Naive thymus-derived CD4-positive, alpha-beta T cell (primary cell): ENCODE results near the gene BROX. TPM values are rescaled to one million over a fixed set of nuclear protein-coding genes. Genes with fewer than 3 reads are reported as not detected.
"Not testable (repeated sequence)": the region's sequence is repeated elsewhere in the genome, so short reads cannot be mapped to it uniquely, and the experiment has no call there.

Experiments used
- ATAC-seq: fragments of 150-1000 bp; cut with Tn5 transposase; 2 replicates; pipeline ENCODE4 v1.10.0; 2021; ENCODE audit warnings: mild to moderate bottlenecking, moderate library complexity
- CTCF ChIA-PET: fragments of 350-600 bp; sonication (Branson Sonifier 250); formaldehyde crosslinking; loops from one replicate; lab custom pipeline; 2021; ENCODE audit warnings: antibody characterized with exemption; lab: Charles Lee
- POLR2A ChIA-PET: fragments of 350-600 bp; sonication (Branson Sonifier 250); formaldehyde crosslinking; loops from one replicate; lab custom pipeline; 2021; ENCODE audit warnings: antibody characterized with exemption, inconsistent platforms; lab: Charles Lee
- DNase-seq, 9 donors: peaks; one replicate each; pipeline versions ENCODE4 v3.0.0 to v3.0.0-alpha.2; 2020 to 2022; ENCODE audit warnings: mixed read lengths in 1 of 9
- H3K27ac ChIP-seq: one replicate; pipeline ENCODE4 v1.7.0; 2013; ENCODE audit warnings: mild to moderate bottlenecking, low read depth, low read length, moderate library complexity
- H3K27me3 ChIP-seq, 2 donors: one replicate each; pipeline ENCODE4 v1.7.0; 2013; ENCODE audit warnings: low read length in 2 of 2, mild to moderate bottlenecking in 2 of 2, moderate library complexity in 2 of 2; ENCODE audit not compliant: control insufficient read depth in 2 of 2, insufficient read depth in 2 of 2
- H3K36me3 ChIP-seq, 3 experiments: 1 replicate in 2 of 3; 2 replicates in 1 of 3; pipeline ENCODE4 v1.7.0; 2013; ENCODE audit warnings: low read length in 3 of 3, mild to moderate bottlenecking in 3 of 3, moderate library complexity in 1 of 3; ENCODE audit not compliant: insufficient read depth in 3 of 3, control insufficient read depth in 2 of 3
- H3K4me1 ChIP-seq, 2 donors: one replicate each; pipeline ENCODE4 v1.7.0; 2013; ENCODE audit warnings: low read length in 2 of 2, mild to moderate bottlenecking in 2 of 2, moderate library complexity in 1 of 2; ENCODE audit not compliant: control insufficient read depth in 2 of 2, insufficient read depth in 2 of 2
- H3K4me3 ChIP-seq: 2 replicates; pipeline ENCODE4 v1.7.0; 2013; ENCODE audit warnings: mild to moderate bottlenecking, low read length
- H3K9me3 ChIP-seq, 3 experiments: 1 replicate in 2 of 3; 2 replicates in 1 of 3; pipeline ENCODE4 v1.7.0; 2013; ENCODE audit warnings: low read length in 3 of 3; ENCODE audit not compliant: control insufficient read depth in 2 of 3
- H3K27ac Mint-ChIP-seq, 9 donors: one replicate each; pipeline ENCODE4 v1.8.0; 2020 to 2022; ENCODE audit warnings: mixed read lengths in 9 of 9, mild to moderate bottlenecking in 8 of 9, moderate library complexity in 5 of 9, inconsistent platforms in 2 of 9
- H3K27me3 Mint-ChIP-seq, 5 donors: one replicate each; pipeline ENCODE4 v1.8.0; 2021 to 2022; ENCODE audit warnings: mixed read lengths in 5 of 5, mild to moderate bottlenecking in 1 of 5
- H3K36me3 Mint-ChIP-seq, 5 donors: one replicate each; pipeline ENCODE4 v1.8.0; 2020 to 2022; ENCODE audit warnings: mixed read lengths in 5 of 5, mild to moderate bottlenecking in 3 of 5, inconsistent platforms in 1 of 5
- H3K4me1 Mint-ChIP-seq, 7 donors: one replicate each; pipeline ENCODE4 v1.8.0; 2020 to 2022; ENCODE audit warnings: mixed read lengths in 7 of 7, mild to moderate bottlenecking in 3 of 7, inconsistent platforms in 1 of 7
- H3K4me3 Mint-ChIP-seq, 10 donors: one replicate each; pipeline ENCODE4 v1.8.0; 2020 to 2022; ENCODE audit warnings: mild to moderate bottlenecking in 10 of 10, mixed read lengths in 10 of 10, moderate library complexity in 6 of 10, inconsistent platforms in 2 of 10
- H3K9me3 Mint-ChIP-seq, 11 donors: one replicate each; pipeline ENCODE4 v1.8.0; 2020 to 2022; ENCODE audit warnings: mixed read lengths in 11 of 11, mild to moderate bottlenecking in 4 of 11, inconsistent platforms in 1 of 11, moderate library complexity in 1 of 11
- intact Hi-C, 2 donors: fragments of 100-400 bp; cut with micrococcal nuclease; formaldehyde crosslinking; loops; one replicate each; pipeline ENCODE4 v1.15.1; 2023
- polyA plus RNA-seq, 2 donors: library from polyadenylated mRNA; unstranded; fragments of 300-500 nt; fragmentation: Illumina TruSeq; gene quantifications; one replicate each; pipeline ENCODE4 v1.2.3, GENCODE V29; 2021
- total RNA-seq, 6 experiments: library from RNA in 5 of 6; stranded (reverse) in 5 of 6; gene quantifications; 1 replicate in 5 of 6; 2 replicates in 1 of 6; pipeline ENCODE4 v1.2.3 and lab custom pipeline; 2021 to 2026

The BROX gene
- total and polyA plus RNA-seq, 7 experiments from 2014 or later = 12.7 to 58.3 (median 48.8) TPM

GRCh38 chr1:222761083-222761482, 48.7 kb downstream of the BROX start:
- H3K4me3 Mint-ChIP-seq = no peak overlapping the region
- no peak for ATAC-seq
- Histone ChIP-seq H3K27ac (no peak overlapping the region), H3K4me3 (no peak overlapping the region), H3K36me3 (no peaks in the 10 kb centered on the region), H3K9me3 (no peaks in the 10 kb centered on the region), H3K27me3 (no peaks in the 10 kb centered on the region), H3K4me1 (no peaks in the 10 kb centered on the region)
- intact Hi-C loops = no loop called here
- H3K36me3 Mint-ChIP-seq = peaks cover 0 to 9% (median 0%) of the 10 kb centered on the region in 5 donors
- H3K27me3 Mint-ChIP-seq = peaks cover 5 to 18% (median 15%) of the 10 kb centered on the region in 5 donors
- ChIA-PET POLR2A (no interaction called here), CTCF (no interaction called here)
- no peak for DNase-seq
- no peaks in the 10 kb centered on the region for H3K4me1 Mint-ChIP-seq
- H3K27ac Mint-ChIP-seq = no peak overlapping the region
- peaks cover 2 to 13% (median 5%) of the 10 kb centered on the region in 11 donors for H3K9me3 Mint-ChIP-seq

GRCh38 chr1:222762178-222762577, 49.8 kb downstream of the BROX start:
- POLR2A ChIA-PET, H3K9me3 ChIP-seq, DNase-seq, H3K4me1 Mint-ChIP-seq, H3K4me3 Mint-ChIP-seq, ATAC-seq, CTCF ChIA-PET, H3K27ac Mint-ChIP-seq, H3K36me3 ChIP-seq, H3K27me3 ChIP-seq, H3K27ac ChIP-seq, intact Hi-C loops, H3K4me1 ChIP-seq, H3K36me3 Mint-ChIP-seq, H3K4me3 ChIP-seq: not testable (repeated sequence)
- Mint-ChIP-seq H3K9me3 (peaks cover 2 to 14% (median 5%) of the 10 kb centered on the region in 11 donors), H3K27me3 (peaks cover 5 to 17% (median 11%) of the 10 kb centered on the region in 5 donors)

- H3K36me3 Mint-ChIP-seq = peaks cover 0 to 15% (median 6%) of the 10 kb centered on the region in 5 donors
- no peaks in the 10 kb centered on the region for H3K27me3 ChIP-seq
- intact Hi-C loops = no loop called here
- no peak overlapping the region for H3K4me3 Mint-ChIP-seq
- H3K9me3 ChIP-seq = peaks cover 0 to 9% (median 0%) of the 10 kb centered on the region in 3 experiments
- no peak for DNase-seq
- peaks cover 2 to 19% (median 10%) of the 10 kb centered on the region in 5 donors for H3K27me3 Mint-ChIP-seq
- ChIA-PET CTCF (no interaction called here), POLR2A (no interaction called here)
- H3K27ac Mint-ChIP-seq = no peak overlapping the region
- no peak overlapping the region for H3K27ac ChIP-seq
- H3K4me3 ChIP-seq = no peak overlapping the region
- H3K4me1 ChIP-seq = no peaks in the 10 kb centered on the region
- H3K36me3 ChIP-seq = no peaks in the 10 kb centered on the region
- H3K9me3 Mint-ChIP-seq = peaks cover 11 to 34% (median 17%) of the 10 kb centered on the region in 11 donors
- no peak for ATAC-seq
- peaks cover 0 to 15% (median 6%) of the 10 kb centered on the region in 7 donors for H3K4me1 Mint-ChIP-seq
These were observed 54.8 kb downstream of the BROX start for GRCh38 chr1:222767152-222767571.

GRCh38 chr1:222768592-222768991, 56.2 kb downstream of the BROX start:
- Mint-ChIP-seq H3K27me3 (peaks cover 4 to 18% (median 8%) of the 10 kb centered on the region in 5 donors), H3K4me1 (peaks cover 11 to 27% (median 17%) of the 10 kb centered on the region in 7 donors), H3K36me3 (peaks cover 0 to 15% (median 6%) of the 10 kb centered on the region in 5 donors), H3K4me3 (no peak overlapping the region), H3K27ac (peak overlapping the region in 1 of 9 donors; percentile 64), H3K9me3 (peaks cover 11 to 34% (median 15%) of the 10 kb centered on the region in 11 donors)
- Histone ChIP-seq H3K27ac (no peak overlapping the region), H3K4me3 (no peak overlapping the region), H3K27me3 (no peaks in the 10 kb centered on the region), H3K4me1 (peaks cover 0 to 8% of the 10 kb centered on the region in 2 donors), H3K36me3 (no peaks in the 10 kb centered on the region), H3K9me3 (peaks cover 0 to 9% (median 0%) of the 10 kb centered on the region in 3 experiments)
- intact Hi-C loops = no loop called here
- ATAC-seq (no peak), DNase-seq (no peak)
- ChIA-PET POLR2A (no interaction called here), CTCF (no interaction called here)

GRCh38 chr1:222769181-222769580, 56.8 kb downstream of the BROX start:
- Histone ChIP-seq H3K4me1 (peaks cover 0 to 8% of the 10 kb centered on the region in 2 donors), H3K4me3 (no peak overlapping the region), H3K9me3 (peaks cover 0 to 9% (median 0%) of the 10 kb centered on the region in 3 experiments), H3K27me3 (no peaks in the 10 kb centered on the region), H3K27ac (no peak overlapping the region), H3K36me3 (no peaks in the 10 kb centered on the region)
- Mint-ChIP-seq H3K9me3 (peaks cover 9 to 33% (median 15%) of the 10 kb centered on the region in 11 donors), H3K4me3 (no peak overlapping the region), H3K27ac (no peak overlapping the region), H3K27me3 (peaks cover 4 to 16% (median 5%) of the 10 kb centered on the region in 5 donors), H3K4me1 (peaks cover 11 to 27% (median 17%) of the 10 kb centered on the region in 7 donors), H3K36me3 (peaks cover 0 to 15% (median 6%) of the 10 kb centered on the region in 5 donors)
- ChIA-PET POLR2A (interaction anchor here (0.6 kb wide), 1 partner anchor 396 kb away, joined by 3 read pairs; no protein-coding TSS in a partner anchor), CTCF (no interaction called here)
- DNase-seq (no peak), ATAC-seq (no peak)
- intact Hi-C loops = no loop called here

- POLR2A ChIA-PET = interaction anchor here (0.6 kb wide), 1 partner anchor 395 kb away, joined by 3 read pairs; no protein-coding TSS in a partner anchor
- no peak overlapping the region for H3K27ac ChIP-seq
- H3K36me3 Mint-ChIP-seq = peaks cover 0 to 15% (median 6%) of the 10 kb centered on the region in 5 donors
- H3K4me3 Mint-ChIP-seq = no peak overlapping the region
- no peak overlapping the region for H3K4me3 ChIP-seq
- H3K27me3 Mint-ChIP-seq = peaks cover 0 to 13% (median 7%) of the 10 kb centered on the region in 5 donors
- CTCF ChIA-PET = no interaction called here
- DNase-seq (no peak), ATAC-seq (no peak)
- peak overlapping the region in 1 of 9 donors; percentile 68 for H3K27ac Mint-ChIP-seq
- H3K9me3 ChIP-seq = peaks cover 0 to 9% (median 0%) of the 10 kb centered on the region in 3 experiments
- peaks cover 0 to 8% of the 10 kb centered on the region in 2 donors for H3K4me1 ChIP-seq
- H3K36me3 ChIP-seq = no peaks in the 10 kb centered on the region
- peaks cover 11 to 27% (median 17%) of the 10 kb centered on the region in 7 donors for H3K4me1 Mint-ChIP-seq
- H3K27me3 ChIP-seq = no peaks in the 10 kb centered on the region
- intact Hi-C loops = no loop called here
- peaks cover 5 to 29% (median 15%) of the 10 kb centered on the region in 11 donors for H3K9me3 Mint-ChIP-seq
These were observed 57.7 kb downstream of the BROX start for GRCh38 chr1:222769971-222770620.
